ENCODE data around the gene NFIX.

NFIX gene

GRCh38 chr19:13054626-13055212 is 59.4 kb downstream of the NFIX start:
- no peak for DNase-seq (ENCODE audit: low read depth in 2 of 2, low spot score in 1 of 2)

- no peak for DNase-seq (ENCODE audit: low read depth in 2 of 2, low spot score in 1 of 2)
These were observed 60.2 kb downstream of the NFIX start for GRCh38 chr19:13055213-13056051.

GRCh38 chr19:13056052-13056660 is 60.9 kb downstream of the NFIX start:
- DNase-seq (ENCODE audit: low read depth in 2 of 2, low spot score in 1 of 2), result no peak

- no peak for DNase-seq (ENCODE audit: low read depth in 2 of 2, low spot score in 1 of 2)
These were observed 61.9 kb downstream of the NFIX start for GRCh38 chr19:13057147-13057572.

GRCh38 chr19:13057744-13058143 is 62.5 kb downstream of the NFIX start:
- DNase-seq (ENCODE audit: low read depth in 2 of 2, low spot score in 1 of 2), result no peak

GRCh38 chr19:13058951-13059660 is 63.8 kb downstream of the NFIX start:
- no peak for DNase-seq (ENCODE audit: low read depth in 2 of 2, low spot score in 1 of 2)

- no peak for DNase-seq (ENCODE audit: low read depth in 2 of 2, low spot score in 1 of 2)
These were observed 65.1 kb downstream of the NFIX start for GRCh38 chr19:13060233-13060963.

GRCh38 chr19:13060964-13061927 is 66.0 kb downstream of the NFIX start:
- peak; percentile 55 to 62 for DNase-seq (ENCODE audit: low read depth in 2 of 2, low spot score in 1 of 2)

- DNase-seq (ENCODE audit: low read depth in 2 of 2, low spot score in 1 of 2), result no peak
These were observed 67.0 kb downstream of the NFIX start for GRCh38 chr19:13062317-13062716.

GRCh38 chr19:13063461-13064091 is 68.3 kb downstream of the NFIX start:
- DNase-seq (ENCODE audit: low read depth in 2 of 2, low spot score in 1 of 2), result no peak

- no peak for DNase-seq (ENCODE audit: low read depth in 2 of 2, low spot score in 1 of 2)
These were observed 68.8 kb downstream of the NFIX start for GRCh38 chr19:13064092-13064489.

GRCh38 chr19:13066226-13066625 is 71.0 kb downstream of the NFIX start:
- DNase-seq (ENCODE audit: low read depth in 2 of 2, low spot score in 1 of 2), result no peak

GRCh38 chr19:13066933-13067807 is 71.9 kb downstream of the NFIX start:
- no peak for DNase-seq (ENCODE audit: low read depth in 2 of 2, low spot score in 1 of 2)

GRCh38 chr19:13068085-13068846 is 73.0 kb downstream of the NFIX start:
- DNase-seq (ENCODE audit: low read depth in 2 of 2, low spot score in 1 of 2), result no peak

GRCh38 chr19:13069415-13070359 is 74.4 kb downstream of the NFIX start:
- no peak for DNase-seq (ENCODE audit: low read depth in 2 of 2, low spot score in 1 of 2)

GRCh38 chr19:13070425-13071140 is 75.3 kb downstream of the NFIX start:
- no peak for DNase-seq (ENCODE audit: low read depth in 2 of 2, low spot score in 1 of 2)

Data from stimulated activated CD8-positive, alpha-beta memory T cell treated with anti-CD3 and anti-CD28 coated beads, Interleukin-4, amount 100 ng/mL, for 1 hour (primary cell).